Stomach (tissue), 9 donors: ENCODE data around the gene CEP192. TPM values are rescaled to one million over a fixed set of nuclear protein-coding genes. Genes with fewer than 3 reads are reported as not detected.
"Not testable (repeated sequence)": the region's sequence is repeated elsewhere in the genome, so short reads cannot be mapped to it uniquely, and the experiment has no call there.

Experiments used
- DNase-seq, 2 donors: peaks; one replicate each; pipeline versions ENCODE4 v3.0.0 to v3.0.0-alpha.2; 2013 to 2019
- H3K27ac ChIP-seq, 5 donors: fragments of 200-600 bp in 4 of 5; sonication (generic) in 4 of 5; one replicate each; pipeline ENCODE4 v1.5.1; 2013 to 2019; ENCODE audit warnings: mild to moderate bottlenecking in 1 of 5, moderate library complexity in 1 of 5
- H3K27me3 ChIP-seq, 3 donors: fragments of 200-600 bp; sonication (generic); one replicate each; pipeline ENCODE4 v1.5.1; 2017 to 2019; ENCODE audit warnings: mixed run types in 1 of 3
- H3K36me3 ChIP-seq, 4 donors: fragments of 200-600 bp; sonication (generic); 1 replicate in 3 of 4; 2 replicates in 1 of 4; pipeline ENCODE4 v1.5.1; 2016 to 2019
- H3K4me1 ChIP-seq, 4 donors: fragments of 200-600 bp; sonication (generic); one replicate each; pipeline ENCODE4 v1.5.1; 2016 to 2019
- H3K4me3 ChIP-seq, 4 donors: fragments of 200-600 bp; sonication (generic) in 3 of 4; one replicate each; pipeline ENCODE4 v1.5.1; 2016 to 2019; ENCODE audit warnings: mild to moderate bottlenecking in 1 of 4
- H3K9me3 ChIP-seq, 4 donors: fragments of 200-600 bp; sonication (generic); one replicate each; pipeline ENCODE4 v1.5.1; 2016 to 2019
- EP300 ChIP-seq: sonication (generic); formaldehyde crosslinking; IDR thresholded peaks from one replicate; pipeline ENCODE4 v1.6.1; 2017; ENCODE audit warnings: antibody characterized with exemption
- POLR2A ChIP-seq, 4 donors: fragments of 450-650 bp; IDR thresholded peaks; one replicate each; pipeline ENCODE4 v1.6.1; 2016; ENCODE audit warnings: antibody characterized with exemption in 4 of 4, control low read depth in 2 of 4, mild to moderate bottlenecking in 1 of 4, moderate library complexity in 1 of 4
- POLR2AphosphoS5 ChIP-seq, 3 donors: sonication (generic); formaldehyde crosslinking; IDR thresholded peaks; one replicate each; pipeline ENCODE4 v1.6.1; 2016; ENCODE audit warnings: antibody characterized with exemption in 3 of 3
- WGBS, 5 donors: extraction: QIAGEN DNeasy Blood & Tissue Kit in 3 of 5; methylation state at CpG; one replicate each; pipeline versions ENCODE4 v1.1.5 to v1.1.7; 2013 to 2018; 5-methylcytosine and 5-hydroxymethylcytosine counted together
- intact Hi-C: fragments of 100-400 bp; cut with DNase I; formaldehyde crosslinking; loops from one replicate; pipeline ENCODE4 v1.15.1; 2023; ENCODE audit warnings: low total_unique reads
- polyA plus RNA-seq, 3 donors: library from polyadenylated mRNA; stranded (reverse); fragments of 200-250 nt; gene quantifications; one replicate each; pipeline ENCODE4 v1.2.3, GENCODE V29; 2013
- total RNA-seq, 5 donors: library from RNA; depleted of rRNA; stranded (reverse); fragments of >200 nt; gene quantifications; one replicate each; pipeline versions ENCODE4 v1.1.0 to v1.2.3, GENCODE V29; 2014 to 2016
- TF ChIP-seq, protein P1 (sequence below), 7 experiments: fragments of 450-650 bp in 4 of 7; fragments of 200-600 bp in 3 of 7; sonication (generic) in 3 of 7; IDR thresholded peaks; one replicate each; pipeline ENCODE4 v1.5.1; 2016 to 2019; ENCODE audit warnings: antibody characterized with exemption in 7 of 7, control low read depth in 2 of 7, mild to moderate bottlenecking in 1 of 7
- donor health status: healthy with polysubstance abuse.
- donor health status: Bipolar disorder and iron deficiency.
- donor health status: healthy.

Gene CEP192
- total and polyA plus RNA-seq, 8 donors: 6.4 to 55.8 (median 34.0) TPM

GRCh38 chr18:13096719-13097118 lies 105.6 kb downstream of the CEP192 start:
- no peak for DNase-seq
- intact Hi-C loops: no loop called here
- no peak overlapping the region for H3K27ac ChIP-seq
- H3K27me3 ChIP-seq: no peaks in the 10 kb centered on the region
- WGBS, 5 donors: 94 to 100% (median 97%) methylated on average over 3 of the region's 3 CpGs
- H3K36me3 ChIP-seq: peaks cover 41 to 100% (median 93%) of the 10 kb centered on the region in 4 donors
- H3K9me3 ChIP-seq: no peaks in the 10 kb centered on the region
- no peak overlapping the region for H3K4me3 ChIP-seq
- H3K4me1 ChIP-seq: no peaks in the 10 kb centered on the region
- TF ChIP-seq POLR2A (IDR thresholded peaks at IDR 0.05): no peak

DNA sequence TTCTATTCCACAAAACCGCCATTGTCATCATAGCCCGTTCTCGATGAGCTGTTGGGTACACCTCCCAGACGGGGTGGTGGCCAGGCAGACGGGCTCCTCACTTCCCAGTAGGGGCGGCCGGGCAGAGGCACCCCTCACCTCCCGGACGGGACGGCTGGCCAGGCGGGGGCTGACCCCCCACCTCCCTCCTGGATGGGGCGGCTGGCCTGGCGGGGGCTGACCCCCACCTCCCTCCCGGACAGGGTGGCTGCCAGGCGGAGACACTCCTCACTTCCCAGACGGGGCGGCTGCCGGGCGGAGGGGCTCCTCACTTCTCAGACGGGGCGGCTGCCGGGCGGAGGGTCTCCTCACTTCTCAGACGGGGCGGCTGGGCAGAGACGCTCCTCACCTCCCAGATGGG lies 106.9 kb downstream of the CEP192 start:
- peaks cover 46 to 100% (median 95%) of the 10 kb centered on the region in 4 donors for H3K36me3 ChIP-seq
- intact Hi-C loops, H3K27ac ChIP-seq, H3K9me3 ChIP-seq, H3K4me1 ChIP-seq, DNase-seq, H3K4me3 ChIP-seq, H3K27me3 ChIP-seq: not testable (repeated sequence)
- 91 to 98% (median 98%) methylated on average over 6 to 26 of the region's 26 CpGs for WGBS, 5 donors

GRCh38 chr18:13099113-13099512 lies 108.0 kb downstream of the CEP192 start:
- no peak for TF ChIP-seq POLR2A (IDR thresholded peaks at IDR 0.05)
- no peak for TF ChIP-seq POLR2AphosphoS5 (IDR thresholded peaks at IDR 0.05)
- TF ChIP-seq, protein P1, sequence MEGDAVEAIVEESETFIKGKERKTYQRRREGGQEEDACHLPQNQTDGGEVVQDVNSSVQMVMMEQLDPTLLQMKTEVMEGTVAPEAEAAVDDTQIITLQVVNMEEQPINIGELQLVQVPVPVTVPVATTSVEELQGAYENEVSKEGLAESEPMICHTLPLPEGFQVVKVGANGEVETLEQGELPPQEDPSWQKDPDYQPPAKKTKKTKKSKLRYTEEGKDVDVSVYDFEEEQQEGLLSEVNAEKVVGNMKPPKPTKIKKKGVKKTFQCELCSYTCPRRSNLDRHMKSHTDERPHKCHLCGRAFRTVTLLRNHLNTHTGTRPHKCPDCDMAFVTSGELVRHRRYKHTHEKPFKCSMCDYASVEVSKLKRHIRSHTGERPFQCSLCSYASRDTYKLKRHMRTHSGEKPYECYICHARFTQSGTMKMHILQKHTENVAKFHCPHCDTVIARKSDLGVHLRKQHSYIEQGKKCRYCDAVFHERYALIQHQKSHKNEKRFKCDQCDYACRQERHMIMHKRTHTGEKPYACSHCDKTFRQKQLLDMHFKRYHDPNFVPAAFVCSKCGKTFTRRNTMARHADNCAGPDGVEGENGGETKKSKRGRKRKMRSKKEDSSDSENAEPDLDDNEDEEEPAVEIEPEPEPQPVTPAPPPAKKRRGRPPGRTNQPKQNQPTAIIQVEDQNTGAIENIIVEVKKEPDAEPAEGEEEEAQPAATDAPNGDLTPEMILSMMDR (IDR thresholded peaks at IDR 0.05): no peak
- TF ChIP-seq EP300: no peak
- H3K27me3 ChIP-seq: no peaks in the 10 kb centered on the region
- no peak for DNase-seq
- 94 to 100% (median 96%) methylated on average over 6 to 10 of the region's 10 CpGs for WGBS, 5 donors
- no peak overlapping the region for H3K27ac ChIP-seq
- H3K4me1 ChIP-seq: no peaks in the 10 kb centered on the region
- intact Hi-C loops: no loop called here
- H3K4me3 ChIP-seq: no peak overlapping the region
- H3K36me3 ChIP-seq: peaks cover 45 to 100% (median 95%) of the 10 kb centered on the region in 4 donors
- H3K9me3 ChIP-seq: no peaks in the 10 kb centered on the region

DNA sequence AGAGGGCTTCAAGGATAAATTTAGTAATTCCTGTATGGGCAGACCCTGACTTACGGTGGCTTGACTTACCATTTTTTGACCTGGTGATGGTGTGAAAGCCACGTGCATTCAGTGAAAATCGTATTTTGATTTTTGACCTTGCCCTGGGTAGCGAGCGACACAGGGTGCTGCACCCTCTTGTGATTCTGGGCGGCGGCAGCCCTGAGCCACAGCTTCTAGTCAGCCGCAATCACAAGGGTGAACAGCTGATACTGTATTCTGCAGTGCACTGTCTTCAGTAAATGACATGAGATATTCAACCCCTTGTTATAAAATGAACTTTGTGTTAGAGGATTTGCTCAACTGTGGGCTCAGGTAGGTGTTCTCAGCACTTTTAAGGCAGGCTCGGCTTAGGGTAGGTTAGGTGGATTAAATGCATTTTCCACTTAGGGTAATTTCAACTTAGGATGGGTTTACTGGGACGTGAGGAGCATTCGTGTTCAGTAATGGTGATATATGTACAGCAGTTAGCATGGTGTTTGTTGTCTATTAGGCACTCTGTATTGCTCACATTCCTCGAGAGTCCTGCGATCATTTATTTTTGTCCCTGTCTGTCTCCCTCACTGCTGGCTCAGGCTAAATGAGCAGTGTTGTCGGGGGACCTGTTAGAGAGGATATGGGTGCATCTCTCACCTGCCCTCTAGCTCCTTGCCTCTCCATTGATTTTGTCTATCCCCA lies 109.9 kb downstream of the CEP192 start:
- intact Hi-C loops: no loop called here
- peaks cover 54 to 100% (median 95%) of the 10 kb centered on the region in 4 donors for H3K36me3 ChIP-seq
- 94 to 97% (median 95%) methylated on average over 14 of the region's 14 CpGs for WGBS, 5 donors
- no peaks in the 10 kb centered on the region for H3K4me1 ChIP-seq
- DNase-seq: no peak
- H3K27me3 ChIP-seq: no peaks in the 10 kb centered on the region
- no peak overlapping the region for H3K4me3 ChIP-seq
- H3K9me3 ChIP-seq: no peaks in the 10 kb centered on the region
- TF ChIP-seq POLR2AphosphoS5 (IDR thresholded peaks at IDR 0.05) (no peak), EP300 (no peak), POLR2A (IDR thresholded peaks at IDR 0.05) (no peak)
- TF ChIP-seq, protein P1 (IDR thresholded peaks at IDR 0.05): no peak
- H3K27ac ChIP-seq: no peak overlapping the region

GRCh38 chr18:13101659-13102197 lies 110.6 kb downstream of the CEP192 start:
- DNase-seq: no peak
- H3K27me3 ChIP-seq: no peaks in the 10 kb centered on the region
- no peak for TF ChIP-seq POLR2AphosphoS5 (IDR thresholded peaks at IDR 0.05)
- no peak for TF ChIP-seq POLR2A (IDR thresholded peaks at IDR 0.05)
- no peak for TF ChIP-seq EP300
- TF ChIP-seq, protein P1 (IDR thresholded peaks at IDR 0.05): no peak
- H3K27ac ChIP-seq: no peak overlapping the region
- WGBS, 5 donors: 84 to 90% (median 87%) methylated on average over 4 of the region's 4 CpGs
- intact Hi-C loops: no loop called here
- H3K36me3 ChIP-seq: peaks cover 55 to 100% (median 95%) of the 10 kb centered on the region in 4 donors
- H3K9me3 ChIP-seq: no peaks in the 10 kb centered on the region
- no peaks in the 10 kb centered on the region for H3K4me1 ChIP-seq
- H3K4me3 ChIP-seq: no peak overlapping the region
